ENCODE results near the gene NFIA.

NFIA gene

GRCh38 chr1:61141288-61142042, 59.1 kb downstream of the NFIA start:
- TF ChIP-seq ZBTB7A (IDR thresholded peaks at IDR 0.05; ENCODE audit: low read depth) (no peak), EP300 (IDR thresholded peaks at IDR 0.05; ENCODE audit: borderline replicate concordance) (no peak), YY1 (IDR thresholded peaks at IDR 0.05; ENCODE audit: low read depth) (no peak), RAD21 (IDR thresholded peaks at IDR 0.05; ENCODE audit: low read depth) (no peak), TEAD4 (IDR thresholded peaks at IDR 0.05) (no peak)

- TF ChIP-seq TCF12 (IDR thresholded peaks at IDR 0.05; ENCODE audit: low read depth), result no peak
Measured at GRCh38 chr1:61142043-61142440, 59.7 kb downstream of the NFIA start.

- TF ChIP-seq CREB1 (IDR thresholded peaks at IDR 0.05; ENCODE audit: low read depth) (no peak), NFIC (IDR thresholded peaks at IDR 0.05) (no peak), CEBPB (IDR thresholded peaks at IDR 0.05) (no peak), TAF1 (IDR thresholded peaks at IDR 0.05; ENCODE audit: low read depth) (no peak), ZBTB7A (IDR thresholded peaks at IDR 0.05; ENCODE audit: low read depth) (no peak), YY1 (IDR thresholded peaks at IDR 0.05; ENCODE audit: low read depth) (no peak), EP300 (IDR thresholded peaks at IDR 0.05; ENCODE audit: borderline replicate concordance) (no peak)
Measured at GRCh38 chr1:61142726-61143500, 60.6 kb downstream of the NFIA start.

- TF ChIP-seq MAX (IDR thresholded peaks at IDR 0.05), result no peak
- no peak for TF ChIP-seq ZBTB7A (IDR thresholded peaks at IDR 0.05; ENCODE audit: low read depth)
- TF ChIP-seq USF1 (IDR thresholded peaks at IDR 0.05), result no peak
- no peak for TF ChIP-seq CREB1 (IDR thresholded peaks at IDR 0.05; ENCODE audit: low read depth)
- no peak for TF ChIP-seq NFIC (IDR thresholded peaks at IDR 0.05)
- no peak for TF ChIP-seq EP300 (IDR thresholded peaks at IDR 0.05; ENCODE audit: borderline replicate concordance)
- no peak for TF ChIP-seq YY1 (IDR thresholded peaks at IDR 0.05; ENCODE audit: low read depth)
- TF ChIP-seq TEAD4 (IDR thresholded peaks at IDR 0.05), result no peak
- no peak for TF ChIP-seq EGR1 (IDR thresholded peaks at IDR 0.05)
- TF ChIP-seq REST (IDR thresholded peaks at IDR 0.05; ENCODE audit: low read depth), result no peak
- TF ChIP-seq FOXM1 (IDR thresholded peaks at IDR 0.05; ENCODE audit: borderline replicate concordance, low read depth), result no peak
- TF ChIP-seq TCF12 (IDR thresholded peaks at IDR 0.05; ENCODE audit: low read depth), result no peak
Measured at GRCh38 chr1:61143821-61144424, 61.6 kb downstream of the NFIA start.

- TF ChIP-seq TAF1 (IDR thresholded peaks at IDR 0.05; ENCODE audit: low read depth) (no peak), EGR1 (IDR thresholded peaks at IDR 0.05) (no peak), TEAD4 (IDR thresholded peaks at IDR 0.05) (no peak), FOXM1 (IDR thresholded peaks at IDR 0.05; ENCODE audit: borderline replicate concordance, low read depth) (no peak), RAD21 (IDR thresholded peaks at IDR 0.05; ENCODE audit: low read depth) (no peak), NFIC (IDR thresholded peaks at IDR 0.05) (no peak), CREB1 (IDR thresholded peaks at IDR 0.05; ENCODE audit: low read depth) (no peak), ZBTB7A (IDR thresholded peaks at IDR 0.05; ENCODE audit: low read depth) (no peak), EP300 (IDR thresholded peaks at IDR 0.05; ENCODE audit: borderline replicate concordance) (no peak), REST (IDR thresholded peaks at IDR 0.05; ENCODE audit: low read depth) (no peak), USF1 (IDR thresholded peaks at IDR 0.05) (no peak), CEBPB (IDR thresholded peaks at IDR 0.05) (no peak), TCF12 (IDR thresholded peaks at IDR 0.05; ENCODE audit: low read depth) (no peak)
Measured at GRCh38 chr1:61149010-61149860, 66.9 kb downstream of the NFIA start.

Measured in Ishikawa (cell line).